Fibroblast of skin of right quadriceps (primary cell): ENCODE results near the gene OCA2.
A peak's percentile ranks its signal among the peaks of the same experiment; 100 is the strongest.
"Not testable (repeated sequence)": the region's sequence is repeated elsewhere in the genome, so short reads cannot be mapped to it uniquely, and the experiment has no call there.

ENCODE experiments used
- DNase-seq: peaks from one replicate; pipeline ENCODE4 v3.0.0-alpha.2; 2013

OCA2 gene

GRCh38 chr15:27762471-27762870 is 336.6 kb downstream of the OCA2 start:
- DNase-seq: no peak

- no peak for DNase-seq
Observed at GRCh38 chr15:27757052-27757451, 342.1 kb downstream of the OCA2 start.

DNA sequence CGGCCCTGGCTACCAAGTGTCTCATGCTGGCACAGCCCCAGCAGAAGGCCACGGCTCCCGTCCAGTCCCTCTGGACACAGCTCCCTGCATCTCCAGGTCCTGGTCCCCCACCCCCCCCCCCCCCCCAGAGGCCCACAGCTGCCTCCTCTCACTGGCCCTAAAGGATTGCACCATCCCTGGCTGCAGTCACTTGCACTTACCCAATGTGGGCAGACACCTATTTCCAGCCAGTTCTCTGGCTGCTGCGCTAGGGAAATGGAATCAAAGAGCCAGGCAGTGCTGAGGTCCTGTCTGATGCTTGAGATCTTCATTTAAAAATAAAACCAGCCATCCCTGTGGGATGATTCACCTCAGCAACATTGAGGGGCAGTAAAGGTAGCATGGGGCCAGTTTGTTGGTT is 346.4 kb downstream of the OCA2 start:
- DNase-seq: no peak

DNA sequence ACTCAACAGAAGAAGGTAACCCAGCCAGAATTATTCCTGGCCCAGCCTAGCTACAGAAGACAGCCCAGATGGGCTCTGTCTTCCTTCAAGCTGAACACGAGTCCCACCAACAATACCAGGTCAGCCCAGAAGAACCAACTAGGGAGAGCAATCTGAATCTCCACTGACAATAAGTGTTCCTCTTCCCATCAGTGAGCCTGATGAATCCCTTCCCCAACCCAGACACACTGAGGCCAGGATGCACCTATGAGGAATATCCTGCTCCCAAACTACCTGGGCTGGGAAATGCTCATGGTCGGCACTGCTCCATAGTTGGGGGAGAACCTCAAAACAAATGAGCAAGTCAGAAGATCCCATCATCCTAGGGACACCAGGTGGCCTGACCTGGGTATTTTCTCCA is 351.1 kb downstream of the OCA2 start:
- DNase-seq: no peak

GRCh38 chr15:27746401-27746955 is 352.6 kb downstream of the OCA2 start:
- DNase-seq: peak; percentile 10

- DNase-seq: peak; percentile 61
Observed at GRCh38 chr15:27744641-27745040, 354.5 kb downstream of the OCA2 start.

- DNase-seq: no peak
Observed at GRCh38 chr15:27743638-27744037, 355.5 kb downstream of the OCA2 start.

DNA sequence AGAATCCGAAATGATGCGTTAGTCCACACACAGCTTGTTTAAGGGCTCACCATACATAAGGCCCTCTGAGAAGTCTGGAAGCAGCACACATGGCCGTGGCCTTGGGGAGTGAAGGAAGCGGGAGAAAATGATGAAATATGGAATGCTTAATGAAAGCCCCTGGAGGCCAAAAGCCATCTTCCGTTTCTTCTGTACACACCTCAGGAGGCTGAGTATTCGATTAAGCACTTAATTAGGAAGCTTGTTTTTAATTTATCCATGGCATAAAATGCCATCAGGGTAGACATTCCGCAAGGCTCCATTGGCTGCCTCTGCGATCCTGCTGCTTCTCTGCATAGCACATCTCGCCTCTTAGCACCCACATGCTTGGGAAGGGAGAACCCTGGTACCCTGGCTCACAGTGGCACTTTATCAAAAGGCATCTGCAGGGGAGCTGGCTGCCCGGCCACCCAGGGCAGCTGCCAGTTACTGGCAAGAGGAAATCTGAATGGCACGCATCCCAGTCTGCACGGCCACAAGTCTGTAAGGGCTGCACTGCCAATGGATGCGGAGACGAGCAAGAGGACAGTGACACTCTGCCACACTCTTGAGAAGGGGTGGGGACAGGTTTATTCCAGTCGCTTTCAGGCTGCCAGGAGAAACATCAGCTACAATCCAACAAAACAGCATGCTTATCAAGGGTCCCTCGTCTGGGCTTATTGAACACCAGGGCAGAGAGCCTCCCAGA is 356.2 kb downstream of the OCA2 start:
- no peak for DNase-seq

GRCh38 chr15:27741226-27741860 is 357.8 kb downstream of the OCA2 start:
- no peak for DNase-seq

DNA sequence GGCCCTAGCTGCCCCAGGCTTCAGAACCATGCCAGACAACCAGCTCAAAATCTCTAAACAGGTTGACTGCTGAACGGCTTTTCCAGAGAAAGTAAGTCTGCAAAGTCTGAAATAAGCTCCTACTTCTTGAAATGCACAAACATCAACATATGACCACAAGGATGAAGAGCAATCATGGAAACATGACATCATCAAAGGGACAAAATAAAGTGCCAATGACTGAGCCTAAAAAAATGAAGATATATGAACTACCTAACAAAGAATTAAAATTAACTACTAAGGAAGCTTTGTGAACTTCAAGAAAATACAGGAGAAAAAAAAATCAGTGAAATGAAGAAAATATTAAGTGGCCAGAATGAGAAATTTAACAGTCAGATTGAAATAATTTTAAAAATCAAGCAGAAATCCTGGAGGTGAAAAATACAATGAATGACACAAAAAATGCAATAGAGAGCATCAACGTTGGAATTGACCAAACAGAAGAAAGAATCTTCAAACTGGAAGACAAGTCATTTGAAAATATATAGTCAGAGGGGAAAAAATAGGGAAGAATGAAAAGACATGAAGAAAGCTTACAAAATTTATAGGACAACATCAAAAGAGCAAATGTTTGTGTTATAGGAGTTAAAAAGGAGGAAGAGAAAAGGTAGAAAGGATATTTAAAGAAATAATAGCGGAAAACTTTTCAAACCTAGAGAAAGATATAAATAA is 364.2 kb downstream of the OCA2 start:
- no peak for DNase-seq

- DNase-seq: peak; percentile 50
Observed at GRCh38 chr15:27731776-27732175, 367.3 kb downstream of the OCA2 start.

DNA sequence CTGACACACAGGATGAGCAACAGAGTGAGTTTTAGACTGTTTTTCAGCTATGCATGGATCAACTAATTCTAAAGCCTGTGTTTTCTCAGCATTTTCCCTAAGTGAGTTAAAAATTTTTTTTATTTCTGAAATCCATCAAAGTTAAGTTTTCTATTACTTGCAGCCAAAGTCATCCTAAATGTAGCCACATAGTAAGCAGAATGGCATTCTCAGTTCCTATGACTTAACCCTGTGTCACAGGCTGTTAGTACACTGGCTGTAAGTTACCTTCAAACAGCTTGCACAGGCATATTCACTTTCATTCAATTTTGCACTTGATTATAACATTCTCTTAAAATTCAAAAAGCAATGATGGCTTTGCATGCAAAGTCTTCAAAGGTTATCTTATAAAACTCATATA is 368.2 kb downstream of the OCA2 start:
- peak; percentile 69 for DNase-seq

GRCh38 chr15:27725731-27726130 is 373.4 kb downstream of the OCA2 start:
- DNase-seq: no peak

DNA sequence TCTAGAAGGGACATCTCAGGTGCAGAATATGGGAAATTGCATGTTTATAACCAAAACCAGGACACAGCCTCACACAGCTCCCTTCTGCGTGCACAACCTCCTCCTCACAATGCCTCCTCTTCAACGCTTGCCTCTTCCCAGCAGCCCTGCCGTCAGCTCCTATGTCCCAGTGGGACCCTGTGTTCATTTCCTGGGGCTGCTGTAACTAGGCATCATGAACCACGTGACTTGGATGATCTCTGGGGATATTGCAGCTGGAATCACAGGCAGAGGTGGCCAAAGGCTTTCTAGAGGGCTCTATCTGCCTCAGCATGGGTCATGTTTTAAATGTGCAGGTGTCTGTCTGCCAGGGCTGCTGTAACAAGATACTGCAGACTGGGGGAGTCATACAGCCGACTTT is 375.3 kb downstream of the OCA2 start:
- no peak for DNase-seq

- no peak for DNase-seq
Observed at GRCh38 chr15:27722102-27722501, 377.0 kb downstream of the OCA2 start.

DNA sequence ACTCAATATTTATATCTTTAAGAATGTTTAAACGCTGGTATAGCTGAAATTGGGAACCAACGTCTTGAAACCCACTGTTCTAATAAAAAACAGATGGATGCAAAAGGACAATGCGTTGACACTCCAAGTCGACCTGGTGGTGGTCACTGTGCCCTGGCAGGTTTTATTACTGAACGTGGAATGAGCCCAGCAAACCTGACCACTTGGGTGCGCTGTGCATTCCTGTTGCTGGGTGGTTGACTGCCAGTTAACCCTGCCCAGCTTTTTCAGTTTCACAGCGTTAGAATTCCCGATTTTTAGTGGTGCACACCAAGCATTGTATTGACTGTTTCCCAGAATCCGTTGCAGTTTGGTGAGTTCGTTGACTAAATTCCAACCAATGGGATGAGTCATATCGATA is 384.4 kb downstream of the OCA2 start:
- no peak for DNase-seq

DNA sequence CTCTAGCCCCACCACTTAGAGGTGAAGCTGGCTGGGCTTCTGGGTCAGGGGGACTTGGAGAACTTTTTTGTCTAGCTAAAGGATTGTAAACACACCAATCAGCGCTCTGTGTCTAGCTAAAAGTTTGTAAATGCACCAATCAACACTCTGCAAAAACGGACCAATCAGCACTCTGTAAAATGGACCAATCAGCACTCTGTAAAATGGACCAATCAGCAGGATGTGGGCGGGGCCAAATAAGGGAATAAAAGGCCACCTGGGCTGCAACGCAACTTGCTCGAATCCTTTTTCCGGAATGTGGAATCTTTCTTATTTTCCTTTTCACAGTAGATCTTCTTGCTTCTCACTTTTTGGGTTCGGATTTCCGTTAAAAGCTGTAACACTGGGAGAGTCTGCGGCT is 385.3 kb downstream of the OCA2 start:
- DNase-seq: not testable (repeated sequence)

- DNase-seq: no peak
Observed at GRCh38 chr15:27707257-27707656, 391.9 kb downstream of the OCA2 start.

DNA sequence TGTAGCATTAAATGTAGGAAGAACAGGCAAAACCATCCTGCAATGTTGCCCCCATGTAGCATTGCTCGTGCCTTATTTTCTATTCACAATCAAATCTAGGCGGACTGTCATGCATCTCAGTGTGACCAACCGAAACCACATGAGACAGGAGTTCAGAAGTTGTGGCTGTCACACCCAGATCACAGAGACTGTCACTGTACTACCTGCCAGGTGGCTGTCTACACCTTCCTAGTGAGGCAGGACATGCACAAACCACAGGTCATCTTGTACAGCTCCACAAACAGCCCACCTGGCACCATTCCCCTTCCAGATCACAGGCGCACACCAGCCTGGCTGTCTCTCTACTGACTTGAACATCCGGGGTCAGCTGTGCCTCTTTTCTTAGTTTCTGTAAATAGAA is 392.8 kb downstream of the OCA2 start:
- no peak for DNase-seq

DNA sequence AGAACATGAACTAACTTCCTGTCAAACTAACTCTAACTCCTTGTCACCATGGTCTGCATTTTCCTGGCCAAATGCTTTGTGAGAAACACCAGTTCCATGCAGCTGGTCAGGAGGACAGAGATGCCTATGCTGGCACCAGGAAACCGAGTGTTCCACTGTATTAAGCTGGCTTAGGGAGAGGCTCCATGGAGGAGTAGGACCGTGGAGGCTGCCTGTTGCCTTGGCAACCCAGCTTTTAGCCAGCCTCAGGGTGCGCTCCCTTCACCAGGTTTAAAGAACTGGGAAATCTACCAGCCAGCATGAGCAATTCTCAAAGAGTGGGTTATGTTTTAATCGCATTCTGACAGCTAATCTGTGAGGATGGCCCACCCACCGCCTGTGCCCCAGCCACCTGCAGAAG is 394.1 kb downstream of the OCA2 start:
- DNase-seq: no peak
